Measurements from ENCODE around the gene RO60.
A peak's percentile ranks its signal among the peaks of the same experiment; 100 is the strongest.

The RO60 gene

DNA sequence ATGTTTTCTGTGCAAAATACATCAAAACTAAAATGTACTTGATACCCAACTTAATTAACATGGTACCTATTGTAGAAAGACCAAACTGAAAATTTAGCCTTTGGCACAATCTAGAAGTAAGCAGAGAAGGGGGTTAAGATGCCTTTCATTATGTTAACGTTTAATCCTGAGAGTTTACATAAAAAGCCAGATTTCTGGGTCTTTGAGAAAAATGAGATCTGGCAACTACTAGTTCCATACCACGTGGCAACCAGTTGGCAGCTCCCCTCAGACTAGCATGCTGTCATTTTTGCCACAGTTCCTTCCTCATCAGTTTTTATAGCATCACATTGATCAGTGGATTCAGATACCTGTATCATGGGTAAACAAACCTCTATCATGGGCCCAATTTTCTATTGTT lies 1.5 kb downstream of the RO60 start:
- no peak for DNase-seq (ENCODE audit: low read depth in 2 of 2)

GRCh38 chr1:193062698-193063463 lies 3.5 kb downstream of the RO60 start:
- DNase-seq (ENCODE audit: low read depth in 2 of 2) = no peak

DNA sequence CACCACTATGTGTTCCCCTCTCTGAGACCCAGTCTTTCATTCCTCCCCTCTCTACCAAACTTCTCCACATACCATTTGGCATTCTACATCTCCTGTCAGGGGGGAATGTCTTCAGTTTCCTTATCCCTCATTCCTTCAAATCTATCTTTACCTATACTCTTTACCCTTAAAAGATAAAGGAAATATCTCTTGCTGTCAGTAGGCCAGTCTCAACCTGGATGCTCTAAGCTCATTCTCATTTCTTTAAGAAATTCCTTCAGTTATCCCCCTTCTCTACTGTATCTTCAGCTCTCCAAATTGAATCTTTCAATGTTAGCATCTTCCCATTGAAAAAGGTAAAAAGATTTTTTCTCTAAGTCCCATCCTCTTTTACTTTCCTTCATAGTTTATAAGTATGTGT lies 6.5 kb downstream of the RO60 start:
- DNase-seq (ENCODE audit: low read depth in 2 of 2) = no peak

GRCh38 chr1:193066606-193067005 lies 7.2 kb downstream of the RO60 start:
- no peak for DNase-seq (ENCODE audit: low read depth in 2 of 2)

DNA sequence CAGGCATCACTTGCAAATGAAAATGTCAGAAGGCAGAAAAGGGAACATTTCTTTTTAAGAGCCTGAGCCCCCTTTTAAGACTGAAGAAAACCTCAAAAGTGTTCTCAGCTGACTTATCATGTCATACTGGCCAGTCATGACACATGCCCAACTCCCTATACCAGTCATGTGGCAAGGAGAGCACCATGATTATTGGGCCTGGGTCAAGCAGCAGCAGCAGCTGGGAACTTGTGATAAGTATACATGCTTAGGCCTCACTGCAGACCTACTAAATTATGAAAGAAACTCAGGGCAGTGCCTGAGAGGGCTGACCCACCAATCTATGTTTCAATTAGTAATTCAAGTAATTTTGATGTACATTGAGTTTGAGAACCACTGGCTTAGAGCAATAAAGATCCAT lies 8.6 kb downstream of the RO60 start:
- no peak for DNase-seq (ENCODE audit: low read depth in 2 of 2)

DNA sequence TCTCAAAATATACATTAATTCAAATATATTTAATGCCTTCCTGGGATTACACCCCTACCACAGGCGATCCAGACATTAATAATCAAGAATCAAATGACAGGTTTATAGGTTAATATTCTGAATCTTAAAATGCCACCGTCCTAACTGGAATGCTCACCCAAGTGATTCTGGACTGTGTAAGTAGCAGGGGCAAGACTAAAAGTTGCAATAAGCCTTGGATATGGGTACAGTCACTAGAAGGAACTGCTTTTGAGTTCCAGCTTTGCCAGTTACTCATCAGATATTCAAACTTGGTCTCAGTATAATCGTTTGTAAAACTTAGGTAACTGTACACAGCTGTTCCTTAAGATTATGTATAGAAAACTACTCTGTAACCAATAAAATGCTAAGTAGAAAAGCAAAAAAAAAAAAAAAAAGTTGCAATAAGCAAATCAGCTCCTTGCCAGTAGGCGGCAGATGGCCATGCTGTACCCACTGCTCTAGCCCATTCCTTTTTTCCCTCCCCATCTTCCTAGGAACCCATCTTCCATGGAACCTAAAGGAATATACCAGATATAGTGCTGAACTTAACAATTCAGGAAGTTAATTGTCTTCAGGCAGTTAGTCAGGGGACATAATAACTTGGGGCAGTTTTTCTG lies 10.5 kb downstream of the RO60 start:
- DNase-seq (ENCODE audit: low read depth in 2 of 2) = no peak

DNA sequence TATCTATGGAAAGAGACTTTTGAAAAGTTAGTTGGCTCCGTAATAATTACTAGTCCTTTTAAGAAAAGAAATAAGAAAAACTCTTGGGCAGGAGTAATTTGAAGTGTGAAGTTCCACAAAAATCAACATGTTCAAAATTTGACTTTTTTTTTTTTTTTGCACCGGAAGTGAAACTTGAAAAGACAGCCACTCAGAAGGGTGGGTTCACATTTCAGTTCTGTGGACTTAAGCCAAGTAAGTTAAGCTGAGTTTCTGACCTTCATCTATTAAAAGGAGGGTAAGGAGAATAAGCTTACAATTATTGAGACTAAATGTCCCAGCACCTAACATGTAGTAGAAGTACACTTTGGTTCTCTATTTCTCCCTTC lies 11.0 kb downstream of the RO60 start:
- DNase-seq (ENCODE audit: low read depth in 2 of 2) = no peak

GRCh38 chr1:193070942-193071341 lies 11.5 kb downstream of the RO60 start:
- DNase-seq (ENCODE audit: low read depth in 2 of 2) = no peak

DNA sequence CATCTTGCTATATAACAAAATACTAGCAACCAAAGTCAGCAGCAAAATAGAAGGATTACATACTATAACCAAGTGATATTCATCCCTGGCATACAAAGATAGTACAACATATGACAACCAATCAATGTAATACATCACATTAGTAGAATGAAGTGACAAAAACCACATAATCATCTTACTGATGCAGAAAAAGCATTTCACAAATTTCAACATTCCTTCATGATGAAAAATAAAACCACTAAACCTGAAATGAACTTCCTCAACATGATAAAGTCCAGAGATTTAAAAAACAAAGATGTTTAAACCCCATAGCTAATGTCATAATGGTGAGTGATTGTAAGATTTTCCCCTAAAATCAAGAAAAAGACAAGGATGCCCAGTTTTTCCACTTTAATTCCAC lies 18.6 kb downstream of the RO60 start:
- DNase-seq (ENCODE audit: low read depth in 2 of 2) = no peak

- DNase-seq (ENCODE audit: low read depth in 2 of 2) = no peak
Observed at GRCh38 chr1:193079187-193079586, 19.8 kb downstream of the RO60 start.

DNA sequence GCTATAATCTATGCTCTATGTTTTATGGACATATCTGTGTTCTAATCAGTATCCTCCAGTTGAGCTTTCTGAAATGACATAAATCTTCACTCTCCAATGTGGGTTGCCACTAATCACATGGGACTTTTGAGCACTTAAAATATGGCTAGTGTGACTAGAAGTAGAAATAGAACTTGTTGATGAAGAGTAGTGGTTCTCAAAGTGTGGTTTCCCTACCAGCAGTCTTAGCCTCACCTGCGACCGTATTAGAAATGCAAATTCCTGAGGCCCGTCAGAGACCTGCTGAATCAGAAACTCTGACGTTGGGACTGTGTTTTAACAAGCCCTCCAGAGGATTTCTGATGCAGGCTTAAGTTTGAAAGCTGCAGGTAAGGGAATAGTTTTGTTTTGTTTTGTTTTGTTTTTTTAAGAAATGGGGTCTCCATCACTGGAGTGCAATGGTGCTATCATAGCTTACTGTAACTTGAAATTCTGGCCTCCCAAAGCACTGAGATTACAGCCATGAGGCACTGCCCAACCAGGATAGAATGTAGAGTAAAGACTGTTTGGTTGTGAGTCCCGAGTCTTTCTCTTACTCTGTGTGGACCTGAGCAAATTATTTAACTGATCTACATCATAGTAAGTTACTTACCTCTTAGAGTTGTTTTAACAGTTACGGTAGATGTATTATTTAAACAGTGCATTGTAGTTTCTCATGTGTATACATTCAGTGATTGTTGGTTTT lies 24.1 kb downstream of the RO60 start:
- no peak for DNase-seq (ENCODE audit: low read depth in 2 of 2)

DNA sequence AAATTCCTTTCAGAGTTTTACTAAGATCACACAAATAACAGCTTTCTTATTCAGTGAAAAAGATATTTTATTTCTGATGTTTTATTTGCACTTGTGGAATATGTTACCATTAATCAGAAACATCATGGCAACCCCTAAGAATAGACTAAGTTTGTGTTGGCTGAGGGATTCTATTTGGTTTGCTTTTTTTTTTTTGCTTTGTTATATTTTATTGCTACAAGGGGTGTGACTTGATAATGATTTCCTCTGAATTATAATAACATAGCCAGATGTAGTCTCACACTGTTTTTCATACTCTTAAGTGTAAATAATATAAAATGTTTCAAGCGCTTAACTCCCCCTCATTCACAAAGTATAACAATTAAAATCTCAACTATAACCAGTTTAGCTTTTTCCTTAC lies 25.9 kb downstream of the RO60 start:
- DNase-seq (ENCODE audit: low read depth in 2 of 2) = no peak

DNA sequence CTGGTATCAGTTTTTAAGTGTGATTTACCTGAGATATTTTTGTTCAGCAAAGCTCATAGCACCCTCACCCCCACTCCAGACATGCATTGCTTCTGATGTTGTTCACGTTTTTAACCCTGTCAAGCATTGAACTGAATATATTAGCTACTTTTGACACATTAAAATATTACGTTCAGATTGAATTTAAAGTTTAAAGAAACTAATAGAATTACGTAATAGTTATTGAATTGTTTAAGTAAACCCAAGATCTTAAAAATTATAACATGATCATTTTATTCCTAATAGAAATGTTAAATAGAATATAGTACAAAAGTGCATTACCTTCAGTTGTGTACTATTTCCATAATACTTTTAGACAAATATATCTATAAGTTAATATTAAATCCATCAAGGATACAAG lies 26.9 kb downstream of the RO60 start:
- DNase-seq (ENCODE audit: low read depth in 2 of 2) = no peak

- DNase-seq (ENCODE audit: low read depth in 2 of 2) = no peak
Observed at GRCh38 chr1:193087893-193088292, 28.5 kb downstream of the RO60 start.

- DNase-seq (ENCODE audit: low read depth in 2 of 2) = no peak
Observed at GRCh38 chr1:193090865-193091264, 31.5 kb downstream of the RO60 start.

- DNase-seq (ENCODE audit: low read depth in 2 of 2) = no peak
Observed at GRCh38 chr1:193094112-193094511, 34.7 kb downstream of the RO60 start.

DNA sequence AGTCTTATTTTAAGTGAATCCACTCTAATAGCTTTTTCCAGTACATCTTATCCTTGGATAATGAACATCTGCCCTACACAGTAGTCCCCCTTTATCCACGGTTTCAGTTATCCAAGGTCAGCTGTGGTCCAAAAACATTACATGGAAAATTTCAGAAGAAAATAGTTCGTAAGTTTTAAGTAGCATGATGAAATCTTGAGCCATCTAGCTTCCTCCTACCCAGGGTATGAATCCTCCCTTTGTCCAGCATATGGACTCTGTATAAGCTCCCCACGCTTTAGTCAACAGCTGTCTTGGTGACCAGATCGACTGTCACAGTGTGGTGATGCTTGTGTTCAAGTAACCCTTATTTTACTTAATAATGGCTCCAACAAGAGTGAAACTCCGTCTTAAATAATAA lies 43.2 kb downstream of the RO60 start:
- no peak for DNase-seq (ENCODE audit: low read depth in 2 of 2)

DNA sequence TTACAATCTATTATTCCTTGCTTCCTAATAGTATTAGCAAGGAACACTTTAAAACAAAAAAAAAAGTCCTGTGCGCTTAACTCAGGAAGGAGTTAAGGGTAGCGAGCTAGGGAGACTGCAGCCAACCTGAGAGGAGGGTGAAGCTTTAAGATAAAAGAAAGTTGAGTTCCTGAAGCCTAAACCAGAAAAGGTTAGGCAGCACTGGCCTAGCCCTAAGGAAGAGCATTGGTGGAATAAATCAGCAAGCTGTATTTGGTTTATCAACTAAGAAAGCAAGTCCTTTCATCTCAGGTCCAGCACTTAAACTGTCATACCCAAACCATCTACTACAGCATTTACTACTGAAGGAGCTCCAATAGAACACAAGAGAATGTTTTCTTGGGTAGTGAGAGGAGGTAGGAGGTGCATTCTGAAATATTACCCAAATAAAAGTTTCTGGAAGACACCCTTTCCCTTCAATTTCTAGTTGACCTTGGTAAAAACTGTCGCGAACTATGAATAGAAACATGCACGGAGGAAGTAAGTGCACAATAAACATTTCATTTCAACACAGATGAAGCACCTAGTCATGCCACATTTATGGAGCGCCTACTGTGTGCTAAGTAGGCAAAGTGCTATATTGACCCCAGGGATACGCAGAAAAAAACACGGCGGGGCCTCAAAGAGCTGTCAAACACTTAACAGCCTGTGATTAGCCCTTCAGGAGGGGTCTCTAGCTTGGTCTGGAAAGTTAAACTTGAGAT lies 44.5 kb downstream of the RO60 start:
- DNase-seq (ENCODE audit: low read depth in 2 of 2) = no peak

DNA sequence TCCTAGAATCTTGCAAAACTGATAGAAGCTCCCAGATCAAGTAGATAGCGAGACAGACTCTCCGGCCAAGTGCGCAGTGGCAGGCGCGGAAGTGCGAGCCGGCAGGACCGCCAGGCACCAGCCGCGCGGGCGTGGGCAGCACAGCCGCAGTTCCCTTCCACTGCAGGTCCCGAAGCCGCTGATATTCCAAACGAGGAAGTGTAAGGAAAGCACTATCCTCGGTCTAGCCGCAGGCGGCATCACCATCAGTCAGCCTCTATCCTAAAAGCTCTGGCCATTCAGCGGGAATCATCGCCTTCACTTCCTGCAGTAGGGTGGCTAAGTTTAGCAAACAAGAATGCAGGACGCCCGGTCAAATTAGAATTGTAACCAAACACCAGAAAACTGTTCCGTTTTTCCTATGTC lies 45.1 kb downstream of the RO60 start:
- no peak for DNase-seq (ENCODE audit: low read depth in 2 of 2)

GRCh38 chr1:193104907-193105820 lies 45.8 kb downstream of the RO60 start, which contains the start of gene GLRX2:
TSS of gene GLRX2 (minus strand) at chr1:193105414. CDS start at chr1:193105382, 32 bp downstream.
- DNase-seq (ENCODE audit: low read depth in 2 of 2) = peak; percentile 53 to 59

GRCh38 chr1:193105821-193106177 lies 46.4 kb downstream of the RO60 start:
- DNase-seq (ENCODE audit: low read depth in 2 of 2) = no peak
